Endothelial cell of umbilical vein (primary cell): ENCODE data around the gene SLC38A8. TPM values are rescaled to one million over a fixed set of nuclear protein-coding genes. Genes with fewer than 3 reads are reported as not detected.

Source experiments
- BruUV-seq: library from RNA; stranded (reverse); fragments of 400-500 nt; replicated peaks from 2 replicates; lab custom pipeline; 2021; lab: Mats Ljungman, UMichigan
- CTCF ChIA-PET: fragments of 300-600, 350-600 bp; sonication (Branson Sonifier 250); formaldehyde crosslinking; loops from one replicate; lab custom pipeline; 2021; ENCODE audit warnings: antibody characterized with exemption, inconsistent platforms; lab: Charles Lee
- POLR2A ChIA-PET: fragments of 300-600, 350-600 bp; sonication (Branson Sonifier 250); formaldehyde crosslinking; loops from one replicate; lab custom pipeline; 2021; ENCODE audit warnings: antibody characterized with exemption, inconsistent platforms; lab: Charles Lee
- DNase-seq: peaks from one replicate; pipeline ENCODE4 v3.0.0-alpha.2; 2011; ENCODE audit warnings: low read depth, low spot score
- FAIRE-seq: peaks from 2 replicates; lab custom pipeline; 2011; peaks lifted over from hg19 to GRCh38; lab: Jason Lieb, UNC
- H2AFZ ChIP-seq: 2 replicates; pipeline ENCODE4 v1.6.0; 2012; ENCODE audit warnings: low read depth, low read length, control low read depth, inconsistent platforms
- H3K27ac ChIP-seq: 2 replicates; pipeline ENCODE4 v1.5.1; 2011; ENCODE audit warnings: low read depth, mild to moderate bottlenecking, control low read depth, low read length, moderate library complexity; ENCODE audit not compliant: insufficient read depth
- H3K27me3 ChIP-seq, 2 experiments: 2 replicates each; pipeline versions ENCODE4 v1.6.0 to v1.6.1; 2011; ENCODE audit warnings: low read length in 2 of 2, mixed read lengths in 1 of 2; ENCODE audit not compliant: control insufficient read depth in 2 of 2, insufficient read depth in 2 of 2
- H3K36me3 ChIP-seq, 2 experiments: 2 replicates in 1 of 2; 3 replicates in 1 of 2; pipeline ENCODE4 v1.5.1; 2011; ENCODE audit warnings: low read length in 2 of 2, mild to moderate bottlenecking in 1 of 2, moderate library complexity in 1 of 2; ENCODE audit not compliant: control insufficient read depth in 2 of 2, insufficient read depth in 2 of 2; ENCODE audit errors: extremely low read depth in 1 of 2
- H3K4me1 ChIP-seq: 3 replicates; pipeline ENCODE4 v1.5.1; 2011; ENCODE audit warnings: mild to moderate bottlenecking, low read length; ENCODE audit not compliant: control insufficient read depth, insufficient read depth; ENCODE audit errors: extremely low read depth
- H3K4me2 ChIP-seq: 2 replicates; pipeline ENCODE4 v1.6.1; 2011; ENCODE audit warnings: low read length, control low read depth, mixed read lengths; ENCODE audit not compliant: insufficient read depth
- H3K4me3 ChIP-seq, 3 experiments: fragments of 200-600 bp in 1 of 3; sonication (generic), shearing (Covaris generic) in 1 of 3; replicated peaks in 1 of 3; 2 replicates each; pipeline ENCODE4 v1.5.1; 2011 to 2016; ENCODE audit warnings: control low read depth in 3 of 3, low read length in 3 of 3, mild to moderate bottlenecking in 2 of 3, inconsistent platforms in 1 of 3, low read depth in 1 of 3, moderate library complexity in 1 of 3; ENCODE audit not compliant: insufficient read depth in 1 of 3
- H3K79me2 ChIP-seq: 2 replicates; pipeline ENCODE4 v1.6.0; 2012; ENCODE audit warnings: low read length, inconsistent platforms; ENCODE audit not compliant: control insufficient read depth, insufficient read depth
- H3K9ac ChIP-seq: replicated peaks from 2 replicates; pipeline ENCODE3; 2011; ENCODE audit warnings: low read length, control low read depth; ENCODE audit not compliant: insufficient read depth; ENCODE audit errors: extremely low read depth
- H3K9me1 ChIP-seq: replicated peaks from 3 replicates; pipeline ENCODE4 v1.6.0; 2011; ENCODE audit warnings: mild to moderate bottlenecking, low read length; ENCODE audit not compliant: control insufficient read depth, insufficient read depth; ENCODE audit errors: extremely low read depth
- H3K9me3 ChIP-seq: replicated peaks from 2 replicates; pipeline ENCODE4 v1.5.1; 2012; ENCODE audit warnings: low read length, inconsistent platforms; ENCODE audit not compliant: control insufficient read depth, insufficient read depth
- H4K20me1 ChIP-seq: replicated peaks from 2 replicates; pipeline ENCODE3; 2011; ENCODE audit warnings: mild to moderate bottlenecking, low read length; ENCODE audit not compliant: control insufficient read depth, insufficient read depth; ENCODE audit errors: extremely low read depth
- CTCF ChIP-seq, 2 donors: IDR thresholded peaks; 1 replicate in 1 of 2; 2 replicates in 1 of 2; pipeline ENCODE4 v1.5.1; 2011; ENCODE audit warnings: low read length in 2 of 2, mild to moderate bottlenecking in 2 of 2, moderate library complexity in 2 of 2, control low read depth in 1 of 2, inconsistent platforms in 1 of 2, low read depth in 1 of 2; ENCODE audit not compliant: insufficient read depth in 1 of 2; ENCODE audit errors: extremely low read depth in 1 of 2
- EZH2 ChIP-seq: IDR thresholded peaks from 2 replicates; pipeline ENCODE4 v1.6.1; 2012; ENCODE audit warnings: borderline replicate concordance, low read depth, mild to moderate bottlenecking, moderate library complexity, low read length, inconsistent platforms; ENCODE audit not compliant: severe bottlenecking
- FOS ChIP-seq: IDR thresholded peaks from 2 replicates; pipeline ENCODE4 v1.6.1; 2011; ENCODE audit warnings: mild to moderate bottlenecking, low read length, moderate library complexity, borderline replicate concordance; ENCODE audit not compliant: insufficient read depth
- GATA2 ChIP-seq: IDR thresholded peaks from 2 replicates; pipeline ENCODE4 v1.7.0; 2011; ENCODE audit warnings: low read depth, mild to moderate bottlenecking, moderate library complexity, mixed read lengths, low read length; ENCODE audit not compliant: insufficient read length, insufficient read depth
- JUN ChIP-seq: IDR thresholded peaks from 2 replicates; pipeline ENCODE4 v1.6.1; 2011; ENCODE audit warnings: borderline replicate concordance, low read depth; ENCODE audit not compliant: insufficient read length, insufficient read depth
- MAX ChIP-seq: IDR thresholded peaks from 2 replicates; pipeline ENCODE4 v1.6.1; 2011; ENCODE audit not compliant: insufficient read depth, insufficient read length
- MYC ChIP-seq: IDR thresholded peaks from one replicate; pipeline ENCODE4 v1.6.1; 2011; ENCODE audit warnings: mild to moderate bottlenecking, low read depth, low read length
- POLR2A ChIP-seq: IDR thresholded peaks from 2 replicates; pipeline ENCODE4 v1.6.1; 2012; ENCODE audit warnings: low read depth, mild to moderate bottlenecking, control low read depth, low read length
- dilution Hi-C: fragments of 300-500 bp; cut with MboI; formaldehyde crosslinking; loops from one replicate; pipeline ENCODE4 v1.15.0; 2019; ENCODE audit warnings: low sequenced_read_pairs; ENCODE audit not compliant: extremely low pct_ligation_motif_present
- intact Hi-C: fragments of 100-400 bp; cut with micrococcal nuclease; formaldehyde crosslinking; loops from one replicate; pipeline ENCODE4 v1.10.0; 2022
- polyA plus RNA-seq, 4 experiments: library from polyadenylated mRNA; depleted of rRNA in 3 of 4; stranded (reverse) in 3 of 4; unstranded in 1 of 4; fragments of >200 nt; gene quantifications; 2 replicates each; pipeline versions ENCODE4 v1.2.1 to v1.2.3, GENCODE V29; 2011 to 2012; ENCODE audit warnings: missing spikeins in 1 of 4
- total RNA-seq: library from RNA; stranded (reverse); gene quantifications from 2 replicates; pipeline ENCODE4 v1.2.3, GENCODE V29; 2021

SLC38A8 gene
- total and polyA plus RNA-seq, 2 donors (not counting 3 experiments of a cell fraction or from before 2014, with no cell fraction given) = not detected

GRCh38 chr16:84087466-84088151 is 45.0 kb upstream of the SLC38A8 start:
- Histone ChIP-seq H3K79me2 (no peaks in the 10 kb centered on the region), H3K36me3 (peaks cover 16 to 46% of the 10 kb centered on the region in 2 experiments), H3K27ac (no peak overlapping the region), H3K9me1 (no peaks in the 10 kb centered on the region), H3K4me3 (no peak overlapping the region), H3K4me2 (no peak overlapping the region), H3K9ac (no peak overlapping the region), H3K27me3 (no peaks in the 10 kb centered on the region), H2AFZ (no peak overlapping the region), H3K9me3 (no peaks in the 10 kb centered on the region), H3K4me1 (no peaks in the 10 kb centered on the region), H4K20me1 (no peaks in the 10 kb centered on the region)
- ChIA-PET CTCF (interaction anchor here (0.8 to 1.0 kb wide), 3 partner anchors 88 to 220 kb away, joined by 3 read pairs; partner anchors contain the start of gene TAF1C), POLR2A (no interaction called here)
- intact Hi-C loops = no loop called here
- FAIRE-seq = no peak
- BruUV-seq = no TSS peak
- dilution Hi-C loops = no loop called here
- TF ChIP-seq GATA2 (no peak), FOS (no peak), CTCF (IDR thresholded peaks at IDR 0.05; ENCODE audit: extremely low read depth in 1 of 2, insufficient read depth in 1 of 2, low read depth in 1 of 2, low read length in 2 of 2) (no peak), MAX (no peak), EZH2 (no peak), JUN (no peak), MYC (no peak), POLR2A (no peak)
- no peak for DNase-seq
